A673 (cell line): ENCODE data around the gene EXT2.

Source experiments
- CTCF ChIP-seq: fragments of 300-800, 200-600 bp; sonication (generic); conservative IDR thresholded peaks from 2 replicates; pipeline ENCODE4 v1.5.1; 2017; ENCODE audit warnings: low read depth, mild to moderate bottlenecking, antibody characterized with exemption, low read length, moderate library complexity, mixed read lengths
- EZH2 ChIP-seq: fragments of 200-600 bp; sonication (generic); IDR thresholded peaks from 2 replicates; pipeline ENCODE4 v1.6.1; 2017; ENCODE audit warnings: borderline replicate concordance, low read depth, mild to moderate bottlenecking, mixed read lengths, antibody characterized with exemption, low read length; ENCODE audit not compliant: poor library complexity, severe bottlenecking

GRCh38 chr11:44280257-44280656, 184.8 kb downstream of the EXT2 start:
- no peak for TF ChIP-seq CTCF
- no peak for TF ChIP-seq EZH2
